T-helper 17 cell (primary cell): ENCODE results near the gene LCLAT1. TPM values are rescaled to one million over a fixed set of nuclear protein-coding genes. Genes with fewer than 3 reads are reported as not detected.
"Not testable (repeated sequence)": the region's sequence is repeated elsewhere in the genome, so short reads cannot be mapped to it uniquely, and the experiment has no call there.

Experiments used
- ATAC-seq: fragments of 150-1000 bp; cut with Tn5 transposase; 2 replicates; pipeline ENCODE4 v1.10.0; 2021; ENCODE audit warnings: mild to moderate bottlenecking, moderate library complexity
- DNase-seq, 3 donors: peaks; one replicate each; pipeline versions ENCODE4 v3.0.0 to v3.0.0-alpha.2; 2020 to 2021
- H3K9me3 ChIP-seq: one replicate; pipeline ENCODE4 v1.7.0; 2013; ENCODE audit warnings: low read length, mild to moderate bottlenecking; ENCODE audit not compliant: control insufficient read depth, poor library complexity, severe bottlenecking
- H3K27ac Mint-ChIP-seq: one replicate; pipeline ENCODE4 v1.8.0; 2022; ENCODE audit warnings: mild to moderate bottlenecking, moderate library complexity, mixed read lengths
- H3K27me3 Mint-ChIP-seq: one replicate; pipeline ENCODE4 v1.8.0; 2022; ENCODE audit warnings: mixed read lengths
- H3K36me3 Mint-ChIP-seq: one replicate; pipeline ENCODE4 v1.8.0; 2022; ENCODE audit warnings: low read depth, mixed read lengths
- H3K4me1 Mint-ChIP-seq: one replicate; pipeline ENCODE4 v1.8.0; 2022; ENCODE audit warnings: mild to moderate bottlenecking, mixed read lengths
- H3K4me3 Mint-ChIP-seq: one replicate; pipeline ENCODE4 v1.8.0; 2022; ENCODE audit warnings: mild to moderate bottlenecking, moderate library complexity, mixed read lengths
- total RNA-seq, 4 donors: library from RNA in 2 of 4; stranded (reverse) in 2 of 4; gene quantifications; one replicate each; pipeline ENCODE4 v1.2.3 and lab custom pipeline; 2022 to 2026

The LCLAT1 gene
- total RNA-seq, 2 donors from 2014 or later, result 6.7 to 18.2 TPM

DNA sequence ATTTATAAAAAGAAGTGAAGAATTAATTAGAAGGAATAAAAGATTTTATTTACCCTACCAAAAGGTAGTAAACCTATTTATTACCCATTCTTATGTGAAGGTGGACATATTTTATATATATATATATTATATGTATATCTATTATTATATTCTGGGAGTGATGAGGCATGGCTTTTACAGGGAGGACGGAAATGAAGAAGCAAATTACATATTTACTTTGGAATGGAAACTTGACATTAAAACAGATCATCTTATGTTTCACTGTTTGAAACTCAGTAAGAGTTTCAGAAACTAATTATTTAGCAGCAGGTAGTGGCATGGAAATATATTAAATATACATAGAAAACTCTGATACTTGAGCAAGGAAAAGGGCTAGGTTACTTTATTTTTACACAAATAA lies 143.4 kb downstream of the LCLAT1 start:
- Mint-ChIP-seq H3K27ac (no peak overlapping the region), H3K4me1 (peaks cover 2% of the 10 kb centered on the region), H3K27me3 (no peaks in the 10 kb centered on the region), H3K4me3 (no peak overlapping the region), H3K36me3 (peaks cover 11% of the 10 kb centered on the region)
- H3K9me3 ChIP-seq, result no peaks in the 10 kb centered on the region
- ATAC-seq, result no peak
- DNase-seq, result no peak

DNA sequence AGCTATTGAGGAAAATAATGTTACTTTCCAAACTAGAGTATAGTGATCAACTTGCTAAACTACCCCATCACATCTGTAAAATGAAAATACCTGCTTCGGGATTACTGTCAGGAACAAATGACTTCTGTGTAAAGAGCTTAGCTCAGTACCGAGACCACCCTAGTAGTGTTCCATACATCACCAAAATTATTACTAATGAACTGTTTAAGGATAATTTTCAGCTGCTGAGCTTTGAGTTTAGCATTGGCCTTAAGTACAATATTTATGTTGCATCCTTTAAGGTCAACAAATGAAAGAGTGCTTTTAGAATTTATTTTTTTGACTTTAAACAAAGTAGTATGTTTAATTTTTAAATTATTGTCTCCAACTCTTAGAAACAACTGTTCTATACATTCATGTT lies 144.1 kb downstream of the LCLAT1 start:
- H3K9me3 ChIP-seq, result no peaks in the 10 kb centered on the region
- DNase-seq, result no peak
- ATAC-seq, result no peak
- H3K27me3 Mint-ChIP-seq, result no peaks in the 10 kb centered on the region
- H3K4me3 Mint-ChIP-seq, result no peak overlapping the region
- H3K4me1 Mint-ChIP-seq, result peaks cover 2% of the 10 kb centered on the region
- peaks cover 11% of the 10 kb centered on the region for H3K36me3 Mint-ChIP-seq
- H3K27ac Mint-ChIP-seq, result no peak overlapping the region

DNA sequence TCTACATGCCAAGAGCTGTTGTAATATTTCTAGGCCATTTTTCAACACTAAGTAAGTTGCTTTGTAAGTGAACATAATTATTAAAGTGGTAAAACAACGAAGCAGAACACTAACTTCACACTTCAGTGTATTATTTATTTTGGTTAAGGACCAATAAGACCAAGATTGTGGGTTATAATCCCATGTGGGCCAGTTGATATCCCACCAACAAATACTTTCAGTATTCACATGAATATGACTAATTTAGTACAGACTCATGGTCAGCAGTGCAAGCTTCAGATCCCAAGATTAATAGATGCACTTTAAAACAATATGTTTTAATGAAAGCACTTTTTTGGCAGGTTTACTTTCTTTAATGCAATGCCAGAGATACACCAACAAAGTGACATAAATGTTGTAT lies 154.3 kb downstream of the LCLAT1 start:
- no peak overlapping the region for H3K4me3 Mint-ChIP-seq
- no peaks in the 10 kb centered on the region for H3K9me3 ChIP-seq
- H3K36me3 Mint-ChIP-seq, result peaks cover 3% of the 10 kb centered on the region
- DNase-seq (no peak), ATAC-seq (no peak)
- no peak overlapping the region for H3K27ac Mint-ChIP-seq
- H3K4me1 Mint-ChIP-seq, result no peaks in the 10 kb centered on the region
- H3K27me3 Mint-ChIP-seq, result no peaks in the 10 kb centered on the region

DNA sequence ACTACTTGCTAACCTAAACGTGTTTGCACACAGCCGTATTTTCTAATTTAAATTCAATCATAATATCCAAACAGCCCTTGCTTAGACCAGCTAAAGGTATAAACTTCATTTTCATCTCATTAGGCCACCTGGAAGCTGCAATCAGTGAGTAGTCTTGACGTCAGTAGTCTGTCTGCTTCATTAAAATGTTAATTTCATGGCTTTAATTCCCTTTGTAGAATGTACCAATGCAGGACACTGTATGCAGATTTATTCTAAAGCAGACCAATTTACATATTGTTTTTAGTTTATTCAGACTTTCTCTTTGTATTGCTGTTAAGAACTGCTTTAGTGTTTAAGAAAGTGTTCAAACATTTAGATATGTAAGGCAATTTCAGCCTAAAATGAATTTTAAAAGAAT lies 158.2 kb downstream of the LCLAT1 start:
- H3K4me3 Mint-ChIP-seq, result no peak overlapping the region
- no peaks in the 10 kb centered on the region for H3K9me3 ChIP-seq
- H3K27ac Mint-ChIP-seq, result no peak overlapping the region
- ATAC-seq (no peak), DNase-seq (no peak)
- H3K36me3 Mint-ChIP-seq, result peaks cover 2% of the 10 kb centered on the region
- H3K27me3 Mint-ChIP-seq, result no peaks in the 10 kb centered on the region
- H3K4me1 Mint-ChIP-seq, result no peaks in the 10 kb centered on the region

DNA sequence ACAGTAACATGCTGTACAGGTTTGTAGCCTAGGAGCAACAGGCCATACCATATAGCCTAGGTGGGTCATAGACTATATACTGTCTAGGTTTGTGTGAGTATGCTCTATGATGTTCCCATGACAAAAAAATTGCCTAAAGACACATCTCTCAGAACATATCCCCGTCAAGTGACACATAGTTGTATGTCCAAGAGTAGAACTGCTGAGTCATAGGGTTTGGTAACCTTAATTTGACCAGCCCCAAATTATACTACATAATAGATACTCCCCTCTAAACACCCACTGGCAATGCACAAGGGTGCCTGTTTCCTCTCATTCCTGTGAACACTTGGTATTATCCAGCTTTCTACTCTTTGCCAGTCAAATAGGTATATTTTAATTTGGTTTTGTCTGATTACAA lies 161.6 kb downstream of the LCLAT1 start:
- no peaks in the 10 kb centered on the region for H3K9me3 ChIP-seq
- Mint-ChIP-seq H3K27me3 (no peaks in the 10 kb centered on the region), H3K4me1 (peaks cover 2% of the 10 kb centered on the region), H3K27ac (no peak overlapping the region), H3K36me3 (peaks cover 7% of the 10 kb centered on the region), H3K4me3 (no peak overlapping the region)
- no peak for DNase-seq
- no peak for ATAC-seq

DNA sequence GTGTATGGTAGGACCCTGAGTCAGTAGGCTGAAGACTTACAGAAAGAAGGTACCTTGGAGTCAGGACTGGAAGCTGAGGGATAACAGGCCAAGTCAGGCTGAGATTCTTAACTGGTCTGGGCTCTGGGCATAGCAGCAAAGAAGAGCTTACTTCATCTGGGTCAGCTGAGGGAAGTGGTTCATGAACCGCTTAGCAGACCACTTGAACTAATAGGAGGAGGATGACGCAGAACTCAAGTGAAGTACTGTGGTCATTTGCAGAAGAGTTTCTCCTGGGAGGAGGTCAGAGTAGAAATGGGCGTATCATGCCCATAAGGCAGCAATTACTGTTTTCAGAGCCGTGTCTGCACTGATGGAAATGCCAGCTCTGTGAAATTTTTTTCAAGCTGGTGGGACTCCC lies 164.5 kb downstream of the LCLAT1 start:
- DNase-seq (no peak), ATAC-seq (no peak)
- no peaks in the 10 kb centered on the region for H3K27me3 Mint-ChIP-seq
- no peak overlapping the region for H3K4me3 Mint-ChIP-seq
- H3K4me1 Mint-ChIP-seq, result peaks cover 10% of the 10 kb centered on the region
- H3K9me3 ChIP-seq, result no peaks in the 10 kb centered on the region
- H3K36me3 Mint-ChIP-seq, result peaks cover 18% of the 10 kb centered on the region
- H3K27ac Mint-ChIP-seq, result peak overlapping the region; percentile 80

DNA sequence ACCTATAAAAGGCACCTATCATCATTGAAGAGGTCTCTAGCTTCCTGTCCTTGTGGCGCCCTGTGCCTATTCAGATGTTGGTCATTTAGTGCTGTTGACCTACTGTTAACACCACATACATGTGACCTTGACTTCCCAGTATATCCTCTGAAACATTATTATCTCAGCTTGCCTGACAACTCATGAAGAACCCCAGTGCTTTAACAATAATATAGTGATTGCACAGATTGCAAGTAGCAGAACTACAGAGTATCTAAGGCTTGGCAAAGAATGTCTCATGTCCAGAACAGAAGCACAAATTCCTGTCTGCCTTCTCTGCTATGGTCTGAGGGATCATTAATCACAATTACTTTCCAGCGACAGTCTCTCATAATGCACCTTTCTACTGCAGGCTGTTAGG lies 165.3 kb downstream of the LCLAT1 start:
- peaks cover 10% of the 10 kb centered on the region for H3K4me1 Mint-ChIP-seq
- DNase-seq (no peak), ATAC-seq (no peak)
- H3K27me3 Mint-ChIP-seq, result no peaks in the 10 kb centered on the region
- H3K4me3 Mint-ChIP-seq, result no peak overlapping the region
- H3K9me3 ChIP-seq, result no peaks in the 10 kb centered on the region
- H3K36me3 Mint-ChIP-seq, result peaks cover 18% of the 10 kb centered on the region
- H3K27ac Mint-ChIP-seq, result no peak overlapping the region

DNA sequence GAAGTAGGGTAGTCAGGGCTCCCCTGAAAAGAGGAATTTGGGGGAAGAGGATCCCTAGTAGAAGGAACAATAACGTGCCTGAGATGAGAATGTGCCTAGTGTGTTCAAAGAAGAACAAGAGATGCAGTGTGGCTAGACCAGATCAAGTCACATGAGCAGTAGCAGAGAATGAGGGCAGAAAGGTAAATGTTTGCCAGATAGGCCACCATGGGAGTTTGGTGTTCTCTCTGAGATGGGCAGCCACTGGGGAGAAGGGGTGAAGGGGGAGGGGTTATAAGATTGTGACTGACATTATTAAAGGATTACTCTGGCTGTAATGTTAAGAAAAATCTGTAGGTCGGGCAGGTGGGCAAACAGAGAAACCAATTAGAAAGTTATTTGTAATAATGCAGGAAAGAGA lies 166.0 kb downstream of the LCLAT1 start:
- no peak overlapping the region for H3K27ac Mint-ChIP-seq
- H3K27me3 Mint-ChIP-seq, result no peaks in the 10 kb centered on the region
- peaks cover 16% of the 10 kb centered on the region for H3K36me3 Mint-ChIP-seq
- ATAC-seq (no peak), DNase-seq (no peak)
- H3K4me1 Mint-ChIP-seq, result peaks cover 10% of the 10 kb centered on the region
- no peak overlapping the region for H3K4me3 Mint-ChIP-seq
- no peaks in the 10 kb centered on the region for H3K9me3 ChIP-seq

DNA sequence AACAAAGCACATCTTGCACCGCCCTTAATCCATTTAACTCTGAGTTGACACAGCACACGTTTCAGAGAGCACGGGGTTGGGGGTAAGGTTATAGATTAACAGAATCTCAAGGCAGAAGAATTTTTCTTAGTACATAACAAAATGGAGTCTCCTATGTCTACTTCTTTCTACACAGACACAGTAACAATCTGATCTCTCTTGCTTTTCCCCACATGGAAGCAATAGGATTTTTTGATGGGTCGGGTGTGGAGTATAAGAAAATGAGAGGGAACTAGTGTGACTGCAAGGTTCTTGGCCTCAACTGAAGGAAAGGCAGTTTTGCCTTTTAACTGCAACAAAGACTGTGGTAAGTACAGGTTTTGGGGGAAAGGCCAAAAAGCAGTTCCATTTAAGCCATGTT lies 167.2 kb downstream of the LCLAT1 start:
- H3K4me3 Mint-ChIP-seq, H3K27me3 Mint-ChIP-seq, H3K27ac Mint-ChIP-seq, ATAC-seq, DNase-seq, H3K9me3 ChIP-seq: not testable (repeated sequence)
- Mint-ChIP-seq H3K4me1 (peaks cover 10% of the 10 kb centered on the region), H3K36me3 (peaks cover 16% of the 10 kb centered on the region)

DNA sequence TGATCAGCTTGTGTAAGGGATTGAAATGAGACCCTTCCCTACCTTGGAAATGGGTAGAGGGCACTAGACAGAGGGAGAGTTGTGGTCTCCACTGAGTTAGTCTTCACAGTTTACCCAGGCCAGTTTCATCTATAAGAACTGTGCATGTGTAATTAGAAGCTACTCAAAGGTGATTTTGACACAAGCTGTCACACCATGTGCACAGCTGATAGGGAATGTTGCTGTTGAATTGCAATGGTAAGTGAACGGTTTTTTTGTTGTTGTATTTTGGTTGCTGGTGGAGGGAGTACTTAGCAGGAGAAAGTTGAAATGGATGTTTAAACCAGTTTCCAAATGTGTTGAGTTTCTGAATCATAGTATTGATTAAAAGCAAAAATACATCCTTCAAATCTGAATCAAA lies 168.9 kb downstream of the LCLAT1 start:
- H3K9me3 ChIP-seq, result no peaks in the 10 kb centered on the region
- Mint-ChIP-seq H3K4me1 (peaks cover 9% of the 10 kb centered on the region), H3K4me3 (no peak overlapping the region), H3K36me3 (peaks cover 16% of the 10 kb centered on the region), H3K27ac (no peak overlapping the region), H3K27me3 (no peaks in the 10 kb centered on the region)
- ATAC-seq (no peak), DNase-seq (no peak)

DNA sequence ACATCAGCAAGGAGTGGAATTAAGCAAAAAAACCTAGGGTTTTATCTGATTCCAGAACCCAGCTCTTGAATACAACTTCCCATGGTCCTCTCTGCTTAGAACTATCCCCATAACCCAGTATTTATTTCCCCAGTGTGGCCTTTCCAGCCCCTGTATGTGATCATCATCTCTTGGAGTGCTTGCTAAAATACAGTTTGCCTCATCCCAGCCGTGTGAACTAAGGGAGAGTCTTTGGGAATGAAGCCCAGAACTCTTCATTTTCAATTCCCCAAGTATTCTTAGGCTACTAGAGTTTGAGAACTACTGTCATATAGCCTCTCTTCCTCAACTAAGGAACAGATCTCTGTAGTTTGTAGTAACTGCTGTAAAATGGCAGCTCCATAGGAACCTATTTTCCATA lies 173.1 kb downstream of the LCLAT1 start:
- DNase-seq (no peak), ATAC-seq (no peak)
- no peaks in the 10 kb centered on the region for H3K9me3 ChIP-seq
- Mint-ChIP-seq H3K27me3 (no peaks in the 10 kb centered on the region), H3K4me1 (peaks cover 3% of the 10 kb centered on the region), H3K4me3 (no peak overlapping the region), H3K27ac (no peak overlapping the region), H3K36me3 (peaks cover 4% of the 10 kb centered on the region)

DNA sequence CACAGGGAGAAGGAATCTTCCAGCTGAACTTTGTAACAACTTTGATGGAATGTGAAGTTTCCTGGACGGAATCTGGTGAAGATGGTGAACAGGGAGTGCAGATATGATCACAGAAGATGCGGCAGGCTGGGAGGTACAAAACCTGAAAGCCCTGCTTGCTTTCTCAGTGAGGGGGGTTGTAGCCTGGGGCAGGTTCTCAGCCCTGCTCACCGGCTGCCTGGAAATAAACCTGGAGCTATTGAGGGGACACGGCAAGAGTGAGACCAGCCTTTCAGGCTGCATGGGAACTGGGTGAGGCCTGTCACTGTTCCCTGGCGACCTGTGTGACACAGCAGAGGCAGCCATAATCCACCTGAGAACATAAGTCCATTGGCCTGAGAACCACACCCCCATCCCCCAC lies 174.8 kb downstream of the LCLAT1 start:
- Mint-ChIP-seq H3K27ac (no peak overlapping the region), H3K4me1 (peaks cover 7% of the 10 kb centered on the region), H3K4me3 (no peak overlapping the region), H3K27me3 (no peaks in the 10 kb centered on the region), H3K36me3 (no peaks in the 10 kb centered on the region)
- no peaks in the 10 kb centered on the region for H3K9me3 ChIP-seq
- DNase-seq (no peak), ATAC-seq (no peak)

DNA sequence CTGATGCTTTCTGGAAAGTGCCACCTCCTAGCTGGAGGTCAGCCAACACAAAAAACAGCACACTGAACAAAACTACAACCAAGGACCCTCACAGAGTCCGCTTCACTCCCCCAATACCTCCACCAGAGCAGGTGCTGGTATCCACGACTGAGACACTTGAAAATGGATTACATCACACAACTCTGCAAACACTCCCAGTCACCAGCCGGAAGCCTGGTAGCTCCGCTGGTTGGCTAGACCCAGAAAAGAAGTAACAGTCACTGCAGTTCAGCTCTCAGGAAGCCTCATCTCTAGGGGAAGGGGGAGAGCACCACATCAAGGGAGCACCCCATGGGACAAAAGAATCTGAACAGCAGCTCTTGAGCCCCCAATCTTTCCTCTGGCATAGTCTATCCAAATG lies 175.4 kb downstream of the LCLAT1 start:
- Mint-ChIP-seq H3K36me3 (no peaks in the 10 kb centered on the region), H3K27ac (no peak overlapping the region), H3K27me3 (no peaks in the 10 kb centered on the region), H3K4me3 (no peak overlapping the region), H3K4me1 (peaks cover 7% of the 10 kb centered on the region)
- no peak for DNase-seq
- H3K9me3 ChIP-seq, result no peaks in the 10 kb centered on the region
- ATAC-seq, result no peak

DNA sequence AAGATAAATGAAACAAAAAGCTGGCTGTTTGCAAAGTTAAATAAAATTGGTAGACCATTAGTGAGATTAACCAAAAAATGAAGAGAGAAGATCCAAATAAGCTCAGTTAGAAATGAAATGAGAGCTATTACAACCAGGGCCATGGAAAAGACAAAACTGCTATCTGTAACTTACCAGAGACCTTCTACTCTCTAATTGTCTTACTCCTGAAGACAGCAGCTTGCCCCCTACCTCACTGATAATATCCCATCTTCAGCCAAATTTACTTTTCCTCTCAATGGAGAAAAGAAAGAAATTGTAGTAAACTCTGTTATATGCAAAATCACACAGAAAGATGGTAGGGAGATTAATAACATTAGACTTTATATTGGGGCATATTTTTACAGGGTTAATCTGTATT lies 178.2 kb downstream of the LCLAT1 start:
- peaks cover 7% of the 10 kb centered on the region for H3K4me1 Mint-ChIP-seq
- H3K9me3 ChIP-seq, result no peaks in the 10 kb centered on the region
- ATAC-seq, result no peak
- no peaks in the 10 kb centered on the region for H3K27me3 Mint-ChIP-seq
- H3K36me3 Mint-ChIP-seq, result no peaks in the 10 kb centered on the region
- no peak for DNase-seq
- peak overlapping the region; percentile 1 for H3K27ac Mint-ChIP-seq
- H3K4me3 Mint-ChIP-seq, result no peak overlapping the region

DNA sequence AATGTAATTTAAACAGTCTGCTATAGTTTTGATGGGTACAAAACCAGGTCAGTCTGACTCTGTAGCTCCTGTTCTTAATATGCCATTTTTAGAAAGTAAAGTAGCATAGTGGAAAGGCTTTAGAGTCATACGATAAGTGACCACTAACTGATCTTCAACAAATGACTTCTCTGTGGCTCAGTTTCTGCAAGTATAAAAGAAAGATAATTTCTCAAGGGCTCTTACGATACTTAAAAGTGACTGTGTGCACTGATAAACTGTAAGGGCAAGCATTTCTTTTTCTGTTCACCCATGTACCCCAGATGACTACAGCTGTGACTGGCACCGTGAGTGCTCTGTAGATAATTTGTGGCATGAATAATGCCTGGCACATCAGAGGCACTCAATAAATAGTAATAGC lies 178.7 kb downstream of the LCLAT1 start:
- no peak for DNase-seq
- H3K9me3 ChIP-seq, result no peaks in the 10 kb centered on the region
- no peak for ATAC-seq
- Mint-ChIP-seq H3K4me1 (peaks cover 8% of the 10 kb centered on the region), H3K27ac (no peak overlapping the region), H3K36me3 (no peaks in the 10 kb centered on the region), H3K4me3 (no peak overlapping the region), H3K27me3 (no peaks in the 10 kb centered on the region)
